Measurements from ENCODE around the gene SLC12A8. TPM values are rescaled to one million over a fixed set of nuclear protein-coding genes. Genes with fewer than 3 reads are reported as not detected.

Gene SLC12A8
- total RNA-seq, 1 experiment from 2014 or later, result 13.0 TPM

- Mint-ChIP-seq H3K4me1 (ENCODE audit: insufficient read depth, unreplicated experiment) (peaks cover 28% of the 10 kb centered on the region), H3K4me3 (ENCODE audit: unreplicated experiment) (no peak overlapping the region), H3K9me3 (ENCODE audit: unreplicated experiment) (peaks cover 12% of the 10 kb centered on the region), H3K27ac (ENCODE audit: low read depth, unreplicated experiment) (no peak overlapping the region), H3K27me3 (ENCODE audit: insufficient read depth, unreplicated experiment) (no peaks in the 10 kb centered on the region), H3K36me3 (ENCODE audit: insufficient read depth, unreplicated experiment) (peaks cover 5% of the 10 kb centered on the region)
- intact Hi-C loops (cut with micrococcal nuclease), result loop anchor here (5.0 kb wide), 1 partner anchor 48 kb away; the partner anchor contains the start of gene HEG1
- no TSS peak for BruUV-seq (replicated peaks)
- POLR2A ChIA-PET, result interaction anchor here (0.6 to 0.9 kb wide), 3 partner anchors 25 to 95 kb away, joined by 3 to 4 read pairs (median 3); no protein-coding TSS in a partner anchor
- CTCF ChIA-PET, result interaction anchor here (0.6 kb wide), 1 partner anchor 188 kb away, joined by 3 read pairs; no protein-coding TSS in a partner anchor
- DNase-seq (ENCODE audit: unreplicated experiment), result no peak
- no peak for TF ChIP-seq CTCF (IDR thresholded peaks at IDR 0.05; ENCODE audit: unreplicated experiment)
Observed at GRCh38 chr3:125105116-125105515, 107.4 kb downstream of the SLC12A8 start.

- Mint-ChIP-seq H3K36me3 (ENCODE audit: insufficient read depth, unreplicated experiment) (peaks cover 5% of the 10 kb centered on the region), H3K9me3 (ENCODE audit: unreplicated experiment) (peaks cover 16% of the 10 kb centered on the region), H3K4me1 (ENCODE audit: insufficient read depth, unreplicated experiment) (peaks cover 23% of the 10 kb centered on the region), H3K4me3 (ENCODE audit: unreplicated experiment) (no peak overlapping the region), H3K27ac (ENCODE audit: low read depth, unreplicated experiment) (no peak overlapping the region), H3K27me3 (ENCODE audit: insufficient read depth, unreplicated experiment) (no peaks in the 10 kb centered on the region)
- no peak for TF ChIP-seq CTCF (IDR thresholded peaks at IDR 0.05; ENCODE audit: unreplicated experiment)
- ChIA-PET POLR2A (interaction anchor here (0.6 to 0.9 kb wide), 3 partner anchors 25 to 94 kb away, joined by 3 to 4 read pairs (median 3); no protein-coding TSS in a partner anchor), CTCF (interaction anchor here (0.6 kb wide), 1 partner anchor 188 kb away, joined by 3 read pairs; no protein-coding TSS in a partner anchor)
- no peak for DNase-seq (ENCODE audit: unreplicated experiment)
- intact Hi-C loops (cut with micrococcal nuclease), result loop anchor here (5.0 kb wide), 1 partner anchor 47 kb away; the partner anchor contains the start of gene HEG1
- no TSS peak for BruUV-seq (replicated peaks)
Observed at GRCh38 chr3:125104639-125105038, 107.9 kb downstream of the SLC12A8 start.

- no peak for DNase-seq (ENCODE audit: unreplicated experiment)
- intact Hi-C loops (cut with micrococcal nuclease), result no loop called here
- no TSS peak for BruUV-seq (replicated peaks)
- peaks cover 18% of the 10 kb centered on the region for H3K9me3 Mint-ChIP-seq (ENCODE audit: unreplicated experiment)
- peaks cover 13% of the 10 kb centered on the region for H3K4me1 Mint-ChIP-seq (ENCODE audit: insufficient read depth, unreplicated experiment)
- H3K36me3 Mint-ChIP-seq (ENCODE audit: insufficient read depth, unreplicated experiment), result peaks cover 5% of the 10 kb centered on the region
- H3K27ac Mint-ChIP-seq (ENCODE audit: low read depth, unreplicated experiment), result no peak overlapping the region
- CTCF ChIA-PET, result no interaction called here
- POLR2A ChIA-PET, result interaction anchor here (0.6 kb wide), 1 partner anchor 160 kb away, joined by 6 read pairs; no protein-coding TSS in a partner anchor
- no peak overlapping the region for H3K4me3 Mint-ChIP-seq (ENCODE audit: unreplicated experiment)
- H3K27me3 Mint-ChIP-seq (ENCODE audit: insufficient read depth, unreplicated experiment), result no peaks in the 10 kb centered on the region
- TF ChIP-seq CTCF (IDR thresholded peaks at IDR 0.05; ENCODE audit: unreplicated experiment), result no peak
Observed at GRCh38 chr3:125103406-125103805, 109.1 kb downstream of the SLC12A8 start.

GRCh38 chr3:125102470-125102869, 110.1 kb downstream of the SLC12A8 start:
- ChIA-PET POLR2A (interaction anchor here (0.5 kb wide), 1 partner anchor 24 kb away, joined by 3 read pairs; no protein-coding TSS in a partner anchor), CTCF (no interaction called here)
- Mint-ChIP-seq H3K4me3 (ENCODE audit: unreplicated experiment) (no peak overlapping the region), H3K4me1 (ENCODE audit: insufficient read depth, unreplicated experiment) (peaks cover 8% of the 10 kb centered on the region), H3K27ac (ENCODE audit: low read depth, unreplicated experiment) (no peak overlapping the region), H3K27me3 (ENCODE audit: insufficient read depth, unreplicated experiment) (no peaks in the 10 kb centered on the region), H3K36me3 (ENCODE audit: insufficient read depth, unreplicated experiment) (peaks cover 5% of the 10 kb centered on the region), H3K9me3 (ENCODE audit: unreplicated experiment) (peaks cover 18% of the 10 kb centered on the region)
- no TSS peak for BruUV-seq (replicated peaks)
- intact Hi-C loops (cut with micrococcal nuclease), result no loop called here
- no peak for TF ChIP-seq CTCF (IDR thresholded peaks at IDR 0.05; ENCODE audit: unreplicated experiment)
- no peak for DNase-seq (ENCODE audit: unreplicated experiment)
